GM18499 (cell line): ENCODE data around the gene PARD3.

Experiments used
- ATAC-seq: cut with Tn5 transposase; IDR thresholded peaks from one replicate; pipeline ENCODE4 v1.9.1; 2021; ENCODE audit warnings: moderate number of reproducible peaks; ENCODE audit not compliant: insufficient read depth, unreplicated experiment

Gene PARD3

DNA sequence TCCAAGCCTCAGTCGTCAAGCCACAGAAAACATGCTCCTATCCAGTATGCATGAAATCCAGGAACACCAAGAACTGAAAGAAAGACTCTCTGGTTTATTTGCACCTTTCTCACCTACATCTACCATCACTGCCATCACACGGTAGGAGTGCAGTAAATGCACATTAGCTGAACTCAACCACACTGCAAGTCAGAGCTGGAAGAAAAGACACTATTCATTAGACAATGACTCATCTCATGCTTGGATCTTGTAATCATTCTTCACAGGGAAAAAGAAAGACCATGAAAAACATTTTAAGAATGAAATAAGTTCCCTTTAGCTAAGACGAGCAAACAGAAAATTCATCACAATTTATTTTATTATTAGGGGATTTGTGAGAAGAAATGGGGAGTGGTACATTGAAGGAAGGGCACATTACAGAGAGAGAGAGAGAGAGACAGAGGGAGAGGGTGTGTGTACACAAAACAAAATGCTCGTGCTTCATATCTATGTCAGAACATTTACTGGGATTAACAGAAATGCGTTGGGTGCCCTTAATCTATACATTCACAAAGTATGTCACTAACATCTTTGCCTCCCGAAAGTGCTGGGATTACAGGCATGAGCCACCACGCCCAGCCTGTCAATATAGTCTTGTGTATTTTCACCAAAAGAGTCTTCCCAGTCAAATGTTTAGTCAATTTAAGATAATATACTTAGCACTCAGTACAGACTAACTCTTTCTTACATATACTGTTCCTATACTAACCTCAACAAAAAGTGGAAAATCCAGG is 324.9 kb downstream of the PARD3 start:
- ATAC-seq = no peak

DNA sequence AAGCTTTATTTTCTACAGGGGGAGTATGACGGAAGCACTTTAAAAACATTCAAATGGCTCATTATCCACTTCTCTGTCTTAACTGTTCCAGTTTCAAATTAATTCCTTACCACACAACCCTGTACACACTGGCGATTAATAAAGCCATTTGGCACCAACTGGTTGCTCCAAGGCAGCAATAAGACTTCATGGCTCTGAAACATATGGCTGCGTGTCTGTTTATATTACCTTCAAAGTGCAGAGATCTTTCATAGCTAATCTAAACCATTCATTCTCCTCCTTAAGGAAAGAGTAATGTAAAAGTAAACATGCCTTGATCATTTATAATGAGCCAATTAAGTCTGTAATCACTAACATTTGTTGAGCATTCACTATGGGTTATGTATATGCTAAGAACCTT is 325.7 kb downstream of the PARD3 start:
- no peak for ATAC-seq

DNA sequence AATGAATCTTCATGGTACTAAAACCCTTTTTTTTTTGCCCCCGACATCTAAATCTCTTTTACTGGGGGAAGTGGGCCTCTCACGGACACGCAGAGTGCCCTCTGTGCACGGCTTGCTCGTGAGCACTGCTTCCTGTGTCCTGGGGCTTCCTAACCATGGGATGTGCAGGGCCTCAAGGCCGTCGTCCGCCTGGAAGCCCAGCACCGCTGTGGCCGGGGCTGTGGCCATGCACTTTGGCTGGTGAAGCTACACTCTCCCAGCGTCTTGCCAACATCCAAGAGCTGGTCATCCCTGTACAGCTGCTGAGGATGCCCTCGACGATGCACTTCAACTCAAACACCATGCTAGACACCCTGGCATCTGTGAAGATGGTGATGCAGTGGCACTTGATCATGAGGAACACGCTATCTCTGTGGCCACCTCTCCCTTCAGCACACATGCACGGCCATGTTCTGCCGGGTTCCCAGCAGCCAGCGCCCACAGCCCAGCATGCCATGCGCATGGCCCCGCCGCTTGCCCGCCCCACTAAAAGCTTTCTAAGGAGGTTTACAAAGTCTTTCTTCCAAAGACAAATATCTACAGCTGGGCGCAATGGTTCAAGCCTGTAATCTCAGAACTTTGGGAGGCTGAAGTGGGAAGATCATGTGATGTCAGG is 326.5 kb downstream of the PARD3 start:
- ATAC-seq = no peak

DNA sequence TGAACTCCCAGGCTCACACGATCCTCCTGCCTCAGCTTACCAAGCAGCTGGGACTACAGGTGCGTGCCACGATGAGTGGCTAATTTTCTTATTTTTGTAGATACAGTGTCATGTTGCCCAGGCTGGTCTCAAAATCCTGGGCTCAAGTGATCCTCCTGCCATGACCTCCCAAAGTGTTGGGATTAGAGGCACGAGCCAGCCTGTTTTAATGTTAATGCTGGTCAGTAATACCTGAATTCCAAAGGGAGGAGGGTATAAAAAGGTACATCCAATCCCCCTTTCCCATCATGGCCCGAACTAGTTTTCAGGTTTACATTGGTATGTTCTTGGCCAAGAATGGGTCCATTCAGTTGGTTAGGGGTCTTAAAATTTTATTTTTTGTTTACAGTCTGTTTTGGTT is 329.1 kb downstream of the PARD3 start:
- ATAC-seq = no peak

DNA sequence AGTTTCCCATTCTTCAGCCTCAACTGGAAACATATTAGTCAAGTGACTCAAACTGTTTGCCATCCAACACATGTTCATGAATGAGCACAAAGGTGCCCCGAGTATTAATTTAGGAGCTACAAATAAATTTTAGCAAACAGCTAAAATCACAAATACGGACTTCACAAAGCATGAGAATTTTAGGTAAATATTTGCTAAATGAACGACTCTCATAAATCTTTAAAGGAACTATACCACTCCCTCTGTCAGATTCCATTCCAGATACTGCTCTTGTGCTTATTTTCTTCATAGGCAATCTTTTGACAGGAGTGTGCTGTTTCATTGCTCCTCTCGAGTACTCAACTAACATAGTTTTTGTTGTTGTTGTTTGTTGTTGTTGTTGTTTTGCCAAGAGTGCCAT is 330.9 kb downstream of the PARD3 start:
- ATAC-seq = no peak

DNA sequence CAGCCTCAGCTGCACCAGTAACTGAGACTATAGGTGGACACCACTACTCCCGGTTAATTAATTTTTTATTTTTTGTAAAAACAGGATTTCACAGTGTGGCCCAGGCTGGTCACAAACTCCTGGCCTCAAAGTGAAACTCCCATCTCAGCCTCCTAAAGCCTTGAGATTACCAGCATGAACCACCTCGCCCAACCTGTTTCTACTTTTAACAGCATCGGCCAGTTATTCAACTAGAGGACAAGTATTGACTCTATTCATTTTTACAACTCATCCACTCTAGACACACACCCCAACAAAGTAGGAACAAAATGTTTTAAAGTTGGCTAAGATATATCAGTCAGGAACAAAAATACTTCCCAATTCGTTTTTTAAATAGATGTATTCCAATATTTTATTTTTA is 334.8 kb downstream of the PARD3 start:
- no peak for ATAC-seq

DNA sequence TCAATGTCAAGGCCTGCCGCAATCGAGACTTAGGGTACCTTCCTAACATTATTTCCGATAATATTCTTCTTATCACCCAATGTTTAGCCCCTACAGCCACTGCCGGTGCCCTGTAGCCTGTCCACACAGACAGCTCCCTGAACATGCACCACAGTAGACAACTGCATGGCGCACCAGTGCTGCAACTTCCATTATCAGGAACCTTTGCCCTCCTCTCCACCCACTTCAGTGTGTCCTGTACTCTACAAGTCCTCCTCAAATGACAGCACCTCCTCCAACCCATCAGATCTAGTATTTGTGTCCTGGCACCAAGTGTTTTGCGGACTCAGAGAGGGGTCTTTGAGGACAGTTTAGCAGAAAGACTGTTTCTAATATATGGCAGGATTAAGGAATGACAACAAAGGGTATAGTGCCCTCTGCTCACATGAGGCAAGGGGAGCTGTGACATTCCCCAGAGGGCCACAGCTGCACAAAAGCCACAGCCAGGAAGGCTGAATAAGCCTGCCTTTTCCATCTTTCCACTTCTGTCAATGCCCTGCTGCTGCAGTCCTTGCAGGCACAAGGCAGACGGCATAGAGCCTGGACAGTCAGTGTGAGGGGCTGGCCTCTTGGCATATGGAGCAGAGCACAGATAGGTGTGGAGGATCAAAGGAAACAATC is 335.4 kb downstream of the PARD3 start:
- no peak for ATAC-seq

DNA sequence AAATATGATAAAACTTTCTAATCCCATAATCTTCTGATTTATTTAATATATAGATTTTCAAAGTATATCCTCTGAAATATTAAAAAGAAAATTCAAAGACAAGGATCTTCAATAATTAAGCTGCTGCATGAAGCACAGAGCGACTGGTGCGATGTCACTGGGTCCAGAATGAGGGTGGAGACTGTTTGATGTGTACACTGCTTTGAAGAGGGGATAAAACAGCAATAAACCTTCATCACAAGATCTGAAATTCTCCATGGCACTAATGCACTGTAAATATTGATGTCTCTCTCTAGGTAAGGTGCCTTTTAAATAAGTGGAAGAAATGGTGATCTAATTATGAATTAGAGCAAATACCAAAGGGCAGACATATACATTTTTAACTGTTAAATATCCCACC is 337.8 kb downstream of the PARD3 start:
- no peak for ATAC-seq

DNA sequence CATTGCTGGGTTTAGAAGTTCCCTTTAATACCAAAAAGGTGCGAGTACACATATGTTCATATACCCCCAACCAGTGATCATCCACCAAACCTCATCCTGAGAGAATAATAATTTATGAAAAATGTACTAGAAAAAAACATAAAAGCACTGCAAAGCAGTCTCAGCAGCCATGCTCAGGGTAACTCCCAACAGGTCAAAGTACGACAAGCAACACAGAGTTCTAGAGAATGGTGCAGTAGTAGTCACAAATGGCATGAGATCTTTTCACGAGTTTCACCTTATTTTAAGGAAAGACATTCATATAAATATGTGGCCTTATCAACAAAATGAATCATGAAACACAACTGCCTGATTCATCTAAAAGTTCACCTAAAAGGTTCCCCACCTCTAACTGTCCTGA is 338.5 kb downstream of the PARD3 start:
- ATAC-seq = no peak

DNA sequence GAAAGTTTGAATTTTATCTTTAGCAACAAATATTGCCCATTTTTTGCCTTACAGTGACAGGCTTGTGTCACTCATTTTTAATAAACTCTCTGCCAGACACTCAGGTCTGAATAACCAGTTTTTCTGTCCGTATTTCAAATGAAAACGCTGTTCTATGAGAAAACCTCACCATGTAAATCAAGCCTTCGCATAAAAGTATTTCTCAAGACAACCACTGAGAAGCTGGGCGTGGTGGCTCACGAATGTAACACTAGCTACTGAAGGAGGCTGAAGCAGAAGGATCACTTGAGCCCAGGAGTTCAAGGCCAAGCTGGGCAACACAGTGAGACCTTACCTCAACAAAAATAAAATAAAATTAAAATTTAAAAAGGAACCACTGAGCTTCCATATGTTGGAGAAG is 339.3 kb downstream of the PARD3 start:
- no peak for ATAC-seq

DNA sequence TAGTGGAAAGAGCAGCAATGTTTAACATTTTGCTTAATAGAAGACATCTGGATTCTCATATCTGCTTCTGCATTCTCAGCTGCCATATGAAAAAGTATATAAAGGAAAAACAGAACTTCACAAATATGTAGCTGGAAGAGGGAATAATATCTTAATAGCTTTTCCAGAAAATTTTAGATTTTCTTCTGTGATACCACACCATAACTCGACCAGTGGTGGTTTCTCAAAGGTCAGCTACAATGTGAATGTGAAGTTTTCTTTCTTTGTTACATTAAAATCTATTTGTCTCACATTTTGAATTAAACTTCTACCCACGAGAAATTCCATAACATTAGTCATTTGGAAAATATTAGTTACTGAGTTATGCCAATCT is 339.8 kb downstream of the PARD3 start:
- ATAC-seq = no peak

DNA sequence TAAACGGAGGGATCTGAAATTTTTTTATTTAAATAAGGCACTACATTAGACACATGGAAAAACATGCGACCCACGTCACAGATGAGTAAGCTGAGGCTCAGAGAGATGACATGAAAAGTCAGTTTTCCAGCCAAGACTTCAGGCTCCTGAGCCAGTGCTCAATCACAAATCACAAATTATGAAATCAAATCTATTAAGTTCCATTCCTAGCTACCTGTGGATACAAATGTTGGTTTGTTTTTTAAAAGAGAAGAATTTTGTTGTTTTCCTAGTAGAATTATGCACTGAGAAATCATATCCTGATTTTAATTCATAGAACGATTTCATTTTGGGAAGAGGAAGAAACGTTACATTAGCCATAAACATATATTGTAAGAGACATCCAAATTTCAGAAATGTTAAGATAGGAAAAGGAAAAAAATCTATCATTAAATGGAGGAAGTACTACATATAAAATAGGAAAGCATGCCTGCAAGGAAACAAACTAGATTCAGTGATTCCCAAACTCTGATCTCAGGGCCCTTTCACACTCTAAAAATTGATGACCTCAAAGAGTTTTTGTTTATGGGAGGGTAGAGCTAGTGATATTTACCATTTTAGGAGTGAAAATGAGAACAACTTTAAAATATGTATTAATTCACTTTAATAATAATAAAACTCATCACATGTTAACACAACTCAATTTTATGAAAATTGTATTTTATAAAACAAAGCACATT is 340.4 kb downstream of the PARD3 start:
- ATAC-seq = no peak

DNA sequence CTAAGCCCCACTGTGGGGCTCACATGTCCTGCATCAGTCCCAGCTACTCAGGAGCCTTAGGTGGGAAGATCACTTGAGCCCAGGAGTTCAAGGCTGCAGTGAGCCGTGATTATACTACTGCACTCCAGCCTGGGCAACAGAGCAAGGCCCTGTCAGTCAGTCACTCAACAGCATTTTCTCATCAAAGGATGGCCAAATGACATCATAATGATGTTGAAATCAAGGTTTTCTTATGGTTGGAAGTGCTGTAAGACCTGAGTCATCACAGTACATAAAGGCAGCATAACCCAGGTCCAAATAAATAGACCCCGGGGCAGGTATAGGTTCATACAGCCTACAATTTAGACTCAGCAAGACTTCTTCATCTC is 341.1 kb downstream of the PARD3 start:
- ATAC-seq = no peak

DNA sequence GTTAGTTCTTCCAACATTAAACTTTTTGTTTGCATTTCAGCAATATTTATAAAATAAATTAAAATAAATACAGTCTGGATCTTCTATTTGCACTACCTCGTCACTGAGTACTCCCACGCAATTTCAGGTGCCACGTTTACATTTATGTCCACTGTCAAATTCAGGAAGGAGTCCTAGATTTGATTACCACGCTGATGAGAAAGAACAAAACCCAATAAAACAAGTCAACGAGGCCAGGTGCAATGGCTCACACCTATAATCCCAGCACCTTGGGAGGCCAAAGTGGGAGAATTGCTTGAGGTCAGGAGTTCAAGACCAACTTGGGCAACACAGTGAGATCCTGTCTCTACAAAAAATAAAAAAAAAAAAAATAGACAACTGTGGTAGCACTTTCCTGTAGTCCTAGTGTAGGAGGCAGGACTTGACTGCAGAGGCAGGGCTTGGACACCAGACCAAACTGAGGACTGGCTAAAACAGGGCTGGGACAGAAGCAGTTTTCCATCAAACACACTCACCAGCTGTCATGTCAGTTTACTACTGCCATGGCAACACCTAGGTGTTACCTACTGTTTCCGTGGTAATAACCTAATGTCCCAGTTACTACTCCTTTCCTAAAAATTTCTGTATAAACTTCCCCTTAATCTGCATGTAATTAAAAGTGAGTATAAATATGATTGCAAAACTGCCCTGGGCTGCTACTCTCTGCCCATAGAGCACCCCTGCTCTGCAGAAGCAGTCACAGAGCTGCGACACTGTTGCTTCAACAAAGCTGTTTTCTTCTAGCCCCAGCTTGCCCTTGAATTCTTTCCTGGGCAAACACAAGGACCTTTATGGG is 341.7 kb downstream of the PARD3 start:
- ATAC-seq = no peak

DNA sequence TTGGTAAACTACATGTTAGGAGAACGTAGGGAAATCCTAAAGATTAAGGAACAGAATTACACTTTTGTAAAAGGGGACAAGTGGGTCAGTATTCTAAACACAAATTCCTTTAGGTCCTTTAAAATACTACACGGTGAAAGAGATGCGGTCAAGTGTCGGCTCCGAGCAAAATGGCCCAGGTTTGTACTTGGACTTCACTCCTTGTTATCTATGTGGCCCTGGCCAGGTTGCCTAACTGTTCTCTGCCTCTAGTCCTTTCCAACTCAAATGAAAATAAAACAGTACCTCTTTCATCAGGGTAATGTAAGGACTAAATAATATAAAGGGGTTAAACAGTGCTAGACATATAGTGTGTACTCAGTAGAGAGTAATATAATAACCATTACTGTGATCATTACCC is 344.8 kb downstream of the PARD3 start:
- no peak for ATAC-seq

DNA sequence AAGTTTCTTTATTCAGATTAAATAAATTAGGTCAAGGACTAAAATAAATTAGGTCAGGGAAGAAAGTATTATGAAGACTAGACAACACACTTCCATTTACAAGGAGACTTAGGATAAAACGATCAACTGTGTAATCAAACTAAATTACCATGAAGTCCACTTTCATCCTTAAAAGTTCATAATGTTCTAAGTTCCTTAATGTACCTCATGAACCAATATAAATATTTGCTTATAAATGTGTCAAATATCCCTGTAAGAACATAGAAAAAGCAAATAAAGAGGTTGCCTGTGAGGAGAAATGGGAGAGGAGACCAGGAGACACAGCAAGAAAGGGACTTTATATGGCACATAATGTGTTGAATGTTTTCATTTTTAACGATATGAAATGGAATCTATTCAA is 345.6 kb downstream of the PARD3 start:
- no peak for ATAC-seq

DNA sequence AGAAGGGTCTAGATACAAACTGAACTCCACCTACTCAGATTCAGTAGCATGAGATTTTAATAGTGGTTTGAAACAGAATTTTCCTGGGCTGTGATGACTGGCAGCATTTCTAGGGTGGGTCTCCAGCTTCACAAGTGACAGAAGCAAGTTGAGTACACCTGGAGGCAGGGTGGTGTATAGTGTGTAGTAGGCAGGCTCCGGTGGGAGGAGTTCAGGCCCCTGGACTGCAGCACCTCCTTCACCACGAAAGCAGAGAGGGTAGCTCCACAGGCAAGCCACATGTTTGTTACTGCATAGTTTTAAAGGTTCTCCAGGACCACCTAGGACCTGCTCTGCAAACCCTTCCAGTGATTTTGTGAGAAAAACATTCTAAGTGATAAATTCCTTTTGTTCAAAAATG is 347.2 kb downstream of the PARD3 start:
- ATAC-seq = no peak

DNA sequence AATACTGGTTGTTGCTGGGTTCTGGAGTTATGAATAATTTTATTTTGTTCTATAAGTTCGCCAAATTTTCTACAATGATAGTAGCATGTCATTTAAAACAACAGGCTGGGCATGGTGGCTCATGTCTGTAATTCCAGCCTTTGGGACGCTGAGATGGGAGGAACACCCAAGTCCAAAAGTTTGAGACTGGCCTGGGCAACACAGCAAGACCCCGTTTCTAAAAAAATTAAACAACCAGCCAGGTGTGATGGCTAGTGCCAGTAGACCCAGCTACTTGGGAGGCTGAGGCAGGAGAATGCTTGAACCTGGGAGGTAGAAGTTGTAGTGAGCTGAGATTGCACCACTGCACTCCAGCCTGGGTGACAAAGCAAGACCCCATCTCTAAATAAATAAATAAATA is 347.7 kb downstream of the PARD3 start:
- no peak for ATAC-seq

DNA sequence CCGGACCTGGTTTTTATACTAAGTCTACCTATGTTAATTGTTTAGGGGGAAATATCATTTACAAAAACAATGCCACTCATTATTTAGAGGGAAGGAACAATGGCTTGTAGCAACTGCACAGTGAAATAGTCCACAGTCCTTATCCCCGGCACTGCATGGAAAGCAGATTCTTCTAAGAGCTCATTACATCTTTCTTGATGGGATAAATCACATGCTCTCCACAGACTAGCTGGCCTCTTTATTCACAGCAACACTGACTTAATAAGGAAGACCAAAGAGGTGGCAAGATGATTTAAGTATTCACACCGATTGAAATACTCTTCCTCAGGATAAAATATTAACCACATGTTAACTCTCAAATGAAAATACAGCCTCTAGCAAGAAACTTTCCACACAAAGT is 349.4 kb downstream of the PARD3 start:
- ATAC-seq = no peak

DNA sequence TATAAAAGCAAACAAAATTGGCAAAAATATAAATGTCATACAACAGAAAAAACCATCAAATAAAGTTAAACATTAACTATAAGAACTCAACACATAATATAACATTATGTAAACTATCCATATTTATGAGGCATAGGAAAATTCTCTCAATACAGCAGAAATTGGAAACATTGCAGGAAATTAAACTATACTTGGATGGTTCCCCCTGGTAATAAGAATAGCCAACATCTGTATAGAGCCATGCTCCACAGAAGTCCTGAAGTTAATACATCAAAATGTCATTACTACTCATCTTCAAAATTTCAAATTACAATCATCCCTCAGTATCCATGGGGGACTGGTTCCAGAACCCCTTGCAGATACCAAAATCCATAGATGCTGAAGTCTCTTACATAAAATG is 350.5 kb downstream of the PARD3 start:
- ATAC-seq = no peak
